ENCODE data around the gene SLC26A3. TPM values are rescaled to one million over a fixed set of nuclear protein-coding genes. Genes with fewer than 3 reads are reported as not detected.

SLC26A3 gene
- total RNA-seq, 1 donor = not detected

DNA sequence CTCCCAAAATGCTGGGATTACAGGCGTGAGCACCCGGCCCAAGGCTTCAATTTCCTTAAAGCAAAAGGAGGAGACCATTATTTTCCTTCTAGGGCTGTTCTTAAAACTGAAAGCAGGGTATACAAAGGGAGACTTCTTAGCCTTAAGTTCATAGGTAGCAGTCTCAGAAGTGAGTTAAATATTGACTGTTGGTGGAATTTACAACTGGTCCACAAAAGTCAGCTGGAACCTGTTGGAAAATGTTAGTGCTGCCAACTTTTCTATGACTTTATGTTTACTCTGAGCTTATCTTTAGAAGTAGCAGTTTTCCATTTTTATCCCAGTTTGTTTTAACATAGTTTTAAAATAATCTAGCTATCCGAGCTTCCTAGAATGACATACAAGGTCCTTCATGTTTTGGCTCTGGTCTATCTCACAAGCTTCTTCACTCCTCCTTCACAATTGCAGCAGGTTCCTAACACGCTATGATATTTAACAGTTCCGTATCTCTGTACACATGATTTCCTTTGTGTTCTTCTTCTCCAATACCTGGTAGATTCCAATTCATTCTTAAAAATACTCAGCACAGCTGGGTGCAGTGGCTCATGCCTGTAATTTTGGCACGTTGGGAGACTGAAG lies 3.3 kb downstream of the SLC26A3 start:
- H3K4me3 ChIP-seq (ENCODE audit: low read depth, low read length) = no peak overlapping the region
- peak; percentile 15 for DNase-seq (ENCODE audit: low read depth)
- TF ChIP-seq, protein P1, sequence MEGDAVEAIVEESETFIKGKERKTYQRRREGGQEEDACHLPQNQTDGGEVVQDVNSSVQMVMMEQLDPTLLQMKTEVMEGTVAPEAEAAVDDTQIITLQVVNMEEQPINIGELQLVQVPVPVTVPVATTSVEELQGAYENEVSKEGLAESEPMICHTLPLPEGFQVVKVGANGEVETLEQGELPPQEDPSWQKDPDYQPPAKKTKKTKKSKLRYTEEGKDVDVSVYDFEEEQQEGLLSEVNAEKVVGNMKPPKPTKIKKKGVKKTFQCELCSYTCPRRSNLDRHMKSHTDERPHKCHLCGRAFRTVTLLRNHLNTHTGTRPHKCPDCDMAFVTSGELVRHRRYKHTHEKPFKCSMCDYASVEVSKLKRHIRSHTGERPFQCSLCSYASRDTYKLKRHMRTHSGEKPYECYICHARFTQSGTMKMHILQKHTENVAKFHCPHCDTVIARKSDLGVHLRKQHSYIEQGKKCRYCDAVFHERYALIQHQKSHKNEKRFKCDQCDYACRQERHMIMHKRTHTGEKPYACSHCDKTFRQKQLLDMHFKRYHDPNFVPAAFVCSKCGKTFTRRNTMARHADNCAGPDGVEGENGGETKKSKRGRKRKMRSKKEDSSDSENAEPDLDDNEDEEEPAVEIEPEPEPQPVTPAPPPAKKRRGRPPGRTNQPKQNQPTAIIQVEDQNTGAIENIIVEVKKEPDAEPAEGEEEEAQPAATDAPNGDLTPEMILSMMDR (IDR thresholded peaks at IDR 0.05; ENCODE audit: insufficient read depth, low read depth, low read length) = no peak

DNA sequence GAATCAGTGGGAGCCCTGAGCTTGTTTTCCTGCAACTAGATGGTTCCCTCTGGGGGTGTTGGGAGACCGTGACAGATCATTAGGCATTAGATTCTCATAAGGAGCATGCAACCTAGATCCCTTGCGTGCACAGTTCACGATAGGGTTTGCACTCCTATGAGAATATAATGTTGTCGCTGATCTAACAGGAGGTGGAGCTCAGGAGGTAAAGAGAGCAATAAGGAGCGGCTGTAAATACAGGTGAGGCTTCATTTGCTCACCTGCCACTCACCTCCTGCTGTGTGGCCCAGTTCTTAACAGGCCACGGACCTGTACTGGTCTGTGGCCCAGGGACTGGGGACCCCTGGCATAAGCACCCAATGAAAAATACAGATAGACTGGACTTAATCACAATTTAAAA lies 10.7 kb downstream of the SLC26A3 start:
- no peak for DNase-seq (ENCODE audit: low read depth)
- no peak overlapping the region for H3K4me3 ChIP-seq (ENCODE audit: low read depth, low read length)

DNA sequence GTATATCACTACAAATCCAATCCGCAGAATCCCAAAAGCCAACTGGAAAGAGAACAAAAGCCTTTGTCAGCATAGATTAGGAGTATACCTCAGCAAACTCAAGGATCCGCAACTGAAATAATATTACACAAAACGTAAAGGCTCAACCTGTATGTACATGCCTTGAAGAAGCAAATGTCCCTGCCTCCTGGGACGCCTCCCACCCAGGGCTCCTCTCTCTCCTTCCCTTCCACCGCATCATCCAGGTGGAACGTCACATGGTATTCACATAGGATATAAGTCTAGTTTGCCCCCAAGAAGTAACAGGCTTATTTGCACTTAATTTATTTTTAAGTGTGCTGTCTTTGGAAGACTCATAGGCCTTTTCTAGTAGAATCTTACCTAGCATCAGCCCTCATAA lies 13.4 kb downstream of the SLC26A3 start:
- H3K4me3 ChIP-seq (ENCODE audit: low read depth, low read length) = no peak overlapping the region
- TF ChIP-seq, protein P1 (IDR thresholded peaks at IDR 0.05; ENCODE audit: insufficient read depth, low read depth, low read length) = no peak
- no peak for DNase-seq (ENCODE audit: low read depth)

More for the DNA sequence above, 10.7 kb downstream of the SLC26A3 start:
- TF ChIP-seq, protein P1 (IDR thresholded peaks at IDR 0.05; ENCODE audit: insufficient read depth, low read depth, low read length) = no peak

DNA sequence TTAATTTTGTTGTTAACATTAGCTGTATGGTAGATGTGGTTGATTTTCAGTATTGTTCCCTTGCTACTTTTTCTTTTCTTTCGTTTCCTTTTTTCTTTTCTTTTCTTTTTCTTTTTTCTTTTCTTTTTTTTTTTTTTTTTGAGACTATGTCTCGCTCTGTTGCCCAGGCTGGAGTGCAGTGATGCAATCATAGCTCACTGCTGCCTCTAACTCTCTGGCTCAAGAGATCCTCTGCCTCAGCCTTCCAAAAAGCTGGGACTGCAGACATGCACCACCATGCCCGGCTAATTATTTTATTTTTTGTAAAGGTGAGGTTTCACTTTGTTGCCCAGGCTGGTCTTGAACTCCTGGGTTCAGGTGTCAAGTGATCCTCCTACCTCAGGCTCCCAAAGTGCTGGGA lies 14.4 kb downstream of the SLC26A3 start:
- DNase-seq (ENCODE audit: low read depth) = no peak
- TF ChIP-seq, protein P1 (IDR thresholded peaks at IDR 0.05; ENCODE audit: insufficient read depth, low read depth, low read length) = no peak
- no peak overlapping the region for H3K4me3 ChIP-seq (ENCODE audit: low read depth, low read length)

DNA sequence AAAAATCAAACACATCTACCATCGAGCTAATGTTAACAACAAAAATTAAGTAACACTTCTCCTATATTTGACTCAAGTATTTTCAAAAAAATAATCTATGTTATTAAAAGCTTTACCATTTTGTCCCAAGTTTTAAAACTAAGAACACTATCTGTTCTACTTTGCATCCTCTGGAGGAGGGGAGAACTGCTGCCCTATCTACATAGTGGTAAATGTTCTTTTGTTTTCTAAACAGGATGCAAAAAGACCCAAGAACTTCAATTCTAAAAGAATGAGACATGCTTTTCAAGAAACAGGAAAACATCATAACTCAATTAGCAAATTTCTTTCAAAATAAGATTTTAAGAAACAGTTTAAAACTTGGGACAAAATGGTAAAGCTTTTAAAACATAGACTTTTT lies 14.8 kb downstream of the SLC26A3 start:
- TF ChIP-seq, protein P1 (IDR thresholded peaks at IDR 0.05; ENCODE audit: insufficient read depth, low read depth, low read length) = no peak
- DNase-seq (ENCODE audit: low read depth) = no peak
- no peak overlapping the region for H3K4me3 ChIP-seq (ENCODE audit: low read depth, low read length)

DNA sequence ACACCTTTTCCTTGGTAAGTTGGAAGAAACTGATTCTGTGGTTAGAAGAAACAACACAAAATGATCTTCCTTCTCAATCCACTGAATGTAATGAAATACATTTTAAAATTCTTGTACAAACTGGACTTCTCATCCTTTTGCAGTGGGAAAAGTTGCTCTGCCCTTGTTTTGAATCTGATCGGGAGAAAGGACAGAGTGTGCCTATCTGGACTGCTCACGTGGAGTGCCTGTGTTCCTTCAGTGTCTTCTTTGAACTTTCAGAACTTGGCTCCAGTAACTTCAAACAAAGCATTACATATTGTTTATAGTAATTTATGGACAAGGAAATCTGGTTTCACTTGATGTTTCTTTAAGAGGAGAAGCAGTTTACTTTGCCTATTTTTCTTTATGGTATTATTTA lies 17.1 kb downstream of the SLC26A3 start:
- H3K4me3 ChIP-seq (ENCODE audit: low read depth, low read length) = no peak overlapping the region
- TF ChIP-seq, protein P1 (IDR thresholded peaks at IDR 0.05; ENCODE audit: insufficient read depth, low read depth, low read length) = no peak
- DNase-seq (ENCODE audit: low read depth) = peak; percentile 45

DNA sequence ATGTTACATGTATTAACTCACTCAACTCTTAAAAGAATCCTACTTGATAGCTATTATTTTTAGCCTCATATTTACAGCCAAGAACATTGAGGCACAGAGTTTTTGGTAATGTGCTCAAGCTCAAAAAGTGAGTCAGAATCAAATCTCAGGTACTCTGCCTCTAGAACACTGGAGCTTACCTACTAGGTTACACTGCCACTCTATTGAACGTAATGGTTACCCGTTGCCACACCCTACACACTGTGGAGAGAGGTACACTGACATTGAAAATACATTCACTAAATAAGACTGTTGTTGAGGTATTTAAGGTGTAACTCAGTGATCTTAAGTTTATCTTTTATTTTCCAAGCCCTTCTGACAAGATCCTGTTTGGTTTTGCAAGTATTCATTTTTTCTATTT lies 17.9 kb downstream of the SLC26A3 start:
- DNase-seq (ENCODE audit: low read depth) = no peak
- no peak overlapping the region for H3K4me3 ChIP-seq (ENCODE audit: low read depth, low read length)
- TF ChIP-seq, protein P1 (IDR thresholded peaks at IDR 0.05; ENCODE audit: insufficient read depth, low read depth, low read length) = no peak

Measured in fibroblast of villous mesenchyme (primary cell).